ENCODE data around the gene HINT2. TPM values are rescaled to one million over a fixed set of nuclear protein-coding genes. Genes with fewer than 3 reads are reported as not detected.

Gene HINT2
- total and polyA plus RNA-seq, 2 donors (not counting 1 experiment from before 2014, with no cell fraction given): 31.9 to 33.6 TPM

- CTCF ChIA-PET: interaction anchor here (1.0 to 2.7 kb wide), 7 partner anchors 10 to 167 kb away, joined by 3 to 11 read pairs (median 4); no protein-coding TSS in a partner anchor
- Histone ChIP-seq H3K27me3 (replicated peaks in 1 of 4; ENCODE audit: control extremely low read depth in 1 of 4, control insufficient read depth in 3 of 4, insufficient read depth in 4 of 4, low read length in 3 of 4) (no peaks in the 10 kb centered on the region), H3K9me3 (ENCODE audit: control extremely low read depth in 1 of 3, control insufficient read depth in 2 of 3, insufficient read depth in 1 of 3, low read length in 2 of 3) (no peaks in the 10 kb centered on the region), H3K79me2 (ENCODE audit: control insufficient read depth, insufficient read depth, low read length) (no peaks in the 10 kb centered on the region), H3K4me1 (ENCODE audit: control insufficient read depth in 2 of 2, insufficient read depth in 2 of 2, low read length in 2 of 2) (peaks cover 6 to 15% of the 10 kb centered on the region in 2 donors), H2AFZ (ENCODE audit: insufficient read depth, low read depth, low read length, poor library complexity, severe bottlenecking) (no peak overlapping the region), H3K36me3 (replicated peaks in 1 of 2; ENCODE audit: control extremely low read depth in 1 of 2, control insufficient read depth in 1 of 2, extremely low read depth in 1 of 2, insufficient read depth in 2 of 2, low read length in 1 of 2) (no peaks in the 10 kb centered on the region), H3K9ac (ENCODE audit: low read length) (no peak overlapping the region), H3K27ac (ENCODE audit: low read length in 2 of 2) (no peak overlapping the region), H4K20me1 (ENCODE audit: control insufficient read depth, insufficient read depth, low read length, poor library complexity, severe bottlenecking) (no peaks in the 10 kb centered on the region), H3K4me2 (replicated peaks; ENCODE audit: low read depth, low read length, poor library complexity, severe bottlenecking) (no peak overlapping the region), H3K4me3 (ENCODE audit: control extremely low read depth in 1 of 5, extremely low read depth in 1 of 5, insufficient read depth in 1 of 5, low read depth in 2 of 5, low read length in 4 of 5) (no peak overlapping the region)
- POLR2A ChIA-PET: interaction anchor here (0.6 kb wide), 2 partner anchors 83 to 125 kb away, joined by 3 read pairs; no protein-coding TSS in a partner anchor
- WGBS (ENCODE audit: insufficient coverage): no CpG with 5 or more reads among the region's 3 CpGs
- TF ChIP-seq CTCF (IDR thresholded peaks at IDR 0.05) (no peak), EZH2 (IDR thresholded peaks at IDR 0.05; ENCODE audit: borderline replicate concordance, insufficient read depth, low read depth, low read length, poor library complexity, severe bottlenecking) (no peak)
- peaks cover 15% of the 10 kb centered on the region for H3K4me1 Mint-ChIP-seq
- no peak overlapping the region for H3K4me3 Mint-ChIP-seq
- intact Hi-C loops (cut with micrococcal nuclease): no loop called here
- DNase-seq (no peak), ATAC-seq (ENCODE audit: low read depth) (no peak)
- no peak overlapping the region for H3K27ac Mint-ChIP-seq
- no peaks in the 10 kb centered on the region for H3K9me3 Mint-ChIP-seq (ENCODE audit: insufficient read depth)
- no peaks in the 10 kb centered on the region for H3K27me3 Mint-ChIP-seq
Observed at GRCh38 chr9:35778496-35778895, 36.3 kb downstream of the HINT2 start.

- Histone ChIP-seq H4K20me1 (ENCODE audit: control insufficient read depth, insufficient read depth, low read length, poor library complexity, severe bottlenecking) (peaks cover 10% of the 10 kb centered on the region), H3K9me3 (ENCODE audit: control extremely low read depth in 1 of 3, control insufficient read depth in 2 of 3, insufficient read depth in 1 of 3, low read length in 2 of 3) (no peaks in the 10 kb centered on the region), H3K4me2 (replicated peaks; ENCODE audit: low read depth, low read length, poor library complexity, severe bottlenecking) (no peak overlapping the region), H3K27ac (ENCODE audit: low read length in 2 of 2) (peak overlapping the region in 1 of 2 donors; percentile 3), H3K4me1 (ENCODE audit: control insufficient read depth in 2 of 2, insufficient read depth in 2 of 2, low read length in 2 of 2) (peaks cover 6 to 15% of the 10 kb centered on the region in 2 donors), H2AFZ (ENCODE audit: insufficient read depth, low read depth, low read length, poor library complexity, severe bottlenecking) (no peak overlapping the region), H3K4me3 (ENCODE audit: control extremely low read depth in 1 of 5, extremely low read depth in 1 of 5, insufficient read depth in 1 of 5, low read depth in 2 of 5, low read length in 4 of 5) (no peak overlapping the region), H3K36me3 (replicated peaks in 1 of 2; ENCODE audit: control extremely low read depth in 1 of 2, control insufficient read depth in 1 of 2, extremely low read depth in 1 of 2, insufficient read depth in 2 of 2, low read length in 1 of 2) (peaks cover 0 to 8% of the 10 kb centered on the region in 2 experiments), H3K9ac (ENCODE audit: low read length) (no peak overlapping the region), H3K27me3 (replicated peaks in 1 of 4; ENCODE audit: control extremely low read depth in 1 of 4, control insufficient read depth in 3 of 4, insufficient read depth in 4 of 4, low read length in 3 of 4) (no peaks in the 10 kb centered on the region), H3K79me2 (ENCODE audit: control insufficient read depth, insufficient read depth, low read length) (peaks cover 13% of the 10 kb centered on the region)
- 20% methylated on average over 1 of the region's 4 CpGs for WGBS (ENCODE audit: insufficient coverage)
- ATAC-seq (ENCODE audit: low read depth): peak; percentile 94
- H3K27me3 Mint-ChIP-seq: no peaks in the 10 kb centered on the region
- H3K9me3 Mint-ChIP-seq (ENCODE audit: insufficient read depth): no peaks in the 10 kb centered on the region
- H3K27ac Mint-ChIP-seq: peak overlapping the region; percentile 85
- intact Hi-C loops (cut with micrococcal nuclease): no loop called here
- ChIA-PET POLR2A (interaction anchor here (1.0 kb wide), 1 partner anchor 19 kb away, joined by 3 read pairs; no protein-coding TSS in a partner anchor), CTCF (interaction anchor here (0.6 to 2.3 kb wide), 11 partner anchors 9 to 109 kb away, joined by 3 to 15 read pairs (median 4); partner anchors contain the start of gene TLN1)
- TF ChIP-seq CTCF (IDR thresholded peaks at IDR 0.05): no peak
- TF ChIP-seq EZH2 (IDR thresholded peaks at IDR 0.05; ENCODE audit: borderline replicate concordance, insufficient read depth, low read depth, low read length, poor library complexity, severe bottlenecking): no peak
- peaks cover 15% of the 10 kb centered on the region for H3K4me1 Mint-ChIP-seq
- DNase-seq: no peak
- H3K4me3 Mint-ChIP-seq: peak overlapping the region; percentile 19
Observed at GRCh38 chr9:35776018-35776417, 38.8 kb downstream of the HINT2 start.

Data from B cell (primary cell).